CD8-positive, alpha-beta memory T cell (primary cell): ENCODE measurements around the gene WFDC11. TPM values are rescaled to one million over a fixed set of nuclear protein-coding genes. Genes with fewer than 3 reads are reported as not detected.
"Not testable (repeated sequence)": the region's sequence is repeated elsewhere in the genome, so short reads cannot be mapped to it uniquely, and the experiment has no call there.

Source experiments
- CTCF ChIA-PET: fragments of 350-600 bp; sonication (Branson Sonifier 250); formaldehyde crosslinking; loops from one replicate; lab custom pipeline; 2021; ENCODE audit warnings: antibody characterized with exemption; lab: Charles Lee
- POLR2A ChIA-PET: fragments of 350-600 bp; sonication (Branson Sonifier 250); formaldehyde crosslinking; loops from one replicate; lab custom pipeline; 2021; ENCODE audit warnings: antibody characterized with exemption; lab: Charles Lee
- DNase-seq, 5 donors: peaks; one replicate each; pipeline versions ENCODE4 v3.0.0 to v3.0.0-alpha.2; 2020 to 2022; ENCODE audit warnings: mixed read lengths in 1 of 5
- H3K27ac ChIP-seq: one replicate; pipeline ENCODE4 v1.7.0; 2013; ENCODE audit warnings: low read depth, mild to moderate bottlenecking, low read length, moderate library complexity
- H3K27me3 ChIP-seq: 2 replicates; pipeline ENCODE4 v1.7.0; 2013; ENCODE audit warnings: low read length, mild to moderate bottlenecking; ENCODE audit not compliant: insufficient read depth, poor library complexity, severe bottlenecking
- H3K36me3 ChIP-seq: 2 replicates; pipeline ENCODE4 v1.7.0; 2013; ENCODE audit warnings: mild to moderate bottlenecking, low read length, moderate library complexity; ENCODE audit not compliant: insufficient read depth
- H3K4me1 ChIP-seq: 2 replicates; pipeline ENCODE4 v1.7.0; 2013; ENCODE audit warnings: mild to moderate bottlenecking, low read length, moderate library complexity; ENCODE audit not compliant: insufficient read depth
- H3K4me3 ChIP-seq: 2 replicates; pipeline ENCODE4 v1.7.0; 2013; ENCODE audit warnings: mild to moderate bottlenecking, low read length
- H3K9me3 ChIP-seq: 2 replicates; pipeline ENCODE4 v1.7.0; 2013; ENCODE audit warnings: mild to moderate bottlenecking, low read length
- H3K27ac Mint-ChIP-seq, 8 donors: one replicate each; pipeline ENCODE4 v1.8.0; 2020 to 2021; ENCODE audit warnings: mixed read lengths in 8 of 8, mild to moderate bottlenecking in 6 of 8, inconsistent platforms in 3 of 8, moderate library complexity in 3 of 8
- H3K27me3 Mint-ChIP-seq, 2 donors: one replicate each; pipeline ENCODE4 v1.8.0; 2020 to 2021; ENCODE audit warnings: mixed read lengths in 2 of 2, mild to moderate bottlenecking in 1 of 2, moderate library complexity in 1 of 2
- H3K36me3 Mint-ChIP-seq, 3 donors: one replicate each; pipeline ENCODE4 v1.8.0; 2020 to 2021; ENCODE audit warnings: mixed read lengths in 3 of 3, inconsistent platforms in 1 of 3, mild to moderate bottlenecking in 1 of 3
- H3K4me1 Mint-ChIP-seq, 3 donors: one replicate each; pipeline ENCODE4 v1.8.0; 2020 to 2021; ENCODE audit warnings: mixed read lengths in 3 of 3, inconsistent platforms in 1 of 3, mild to moderate bottlenecking in 1 of 3
- H3K4me3 Mint-ChIP-seq, 7 donors: one replicate each; pipeline ENCODE4 v1.8.0; 2020 to 2021; ENCODE audit warnings: mixed read lengths in 7 of 7, mild to moderate bottlenecking in 6 of 7, moderate library complexity in 4 of 7, inconsistent platforms in 2 of 7
- H3K9me3 Mint-ChIP-seq, 5 donors: one replicate each; pipeline ENCODE4 v1.8.0; 2020 to 2022; ENCODE audit warnings: mixed read lengths in 5 of 5, mild to moderate bottlenecking in 3 of 5, moderate library complexity in 2 of 5, inconsistent platforms in 1 of 5
- polyA plus RNA-seq: library from polyadenylated mRNA; unstranded; fragments of 300-500 nt; fragmentation: Illumina TruSeq; gene quantifications from one replicate; pipeline ENCODE4 v1.2.3, GENCODE V29; 2021
- total RNA-seq, 2 experiments: library from RNA; stranded (reverse); gene quantifications; one replicate each; pipeline ENCODE4 v1.2.3, GENCODE V29; 2021

The WFDC11 gene
- total and polyA plus RNA-seq, 3 experiments from 2014 or later = not detected

DNA sequence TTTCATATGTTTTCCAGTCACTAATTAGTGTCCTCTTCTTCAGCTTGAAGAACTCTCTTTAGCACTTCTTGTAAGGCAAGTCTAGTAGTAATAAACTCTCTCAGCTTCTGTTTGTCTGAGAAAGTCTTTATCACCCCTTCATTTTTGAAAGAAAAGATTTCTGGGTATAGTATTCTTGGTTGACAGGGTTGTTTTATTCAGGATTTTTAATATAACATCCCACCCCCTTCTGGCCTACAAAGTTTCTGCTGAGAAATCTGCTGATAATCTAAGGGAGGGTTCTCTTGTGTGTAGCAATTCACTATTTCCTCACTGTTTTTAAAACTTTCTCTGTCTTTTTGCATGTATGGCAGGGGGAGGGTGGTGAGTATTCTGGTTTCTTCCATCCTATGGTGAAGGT is 9.6 kb upstream of the WFDC11 start:
- ChIA-PET CTCF (no interaction called here), POLR2A (no interaction called here)
- peaks cover 24 to 39% (median 36%) of the 10 kb centered on the region in 5 donors for H3K9me3 Mint-ChIP-seq

GRCh38 chr20:45672765-45673164 is 2.7 kb upstream of the WFDC11 start:
- no peaks in the 10 kb centered on the region for H3K36me3 Mint-ChIP-seq
- Histone ChIP-seq H3K27me3 (no peaks in the 10 kb centered on the region), H3K4me1 (no peaks in the 10 kb centered on the region), H3K36me3 (no peaks in the 10 kb centered on the region), H3K4me3 (no peak overlapping the region), H3K9me3 (no peaks in the 10 kb centered on the region), H3K27ac (no peak overlapping the region)
- no peak overlapping the region for H3K4me3 Mint-ChIP-seq
- no peaks in the 10 kb centered on the region for H3K4me1 Mint-ChIP-seq
- H3K27ac Mint-ChIP-seq = no peak overlapping the region
- POLR2A ChIA-PET = no interaction called here
- no peak for DNase-seq
- peaks cover 5 to 15% (median 13%) of the 10 kb centered on the region in 5 donors for H3K9me3 Mint-ChIP-seq
- H3K27me3 Mint-ChIP-seq = peaks cover 14 to 54% of the 10 kb centered on the region in 2 donors
- CTCF ChIA-PET = no interaction called here

More for the DNA sequence above, 9.6 kb upstream of the WFDC11 start:
- Histone ChIP-seq H3K27ac (no peak overlapping the region), H3K4me1 (no peaks in the 10 kb centered on the region), H3K27me3 (no peaks in the 10 kb centered on the region), H3K36me3 (no peaks in the 10 kb centered on the region), H3K9me3 (no peaks in the 10 kb centered on the region), H3K4me3 (no peak overlapping the region)
- no peak for DNase-seq
- H3K27ac Mint-ChIP-seq = no peak overlapping the region
- no peak overlapping the region for H3K4me3 Mint-ChIP-seq
- H3K4me1 Mint-ChIP-seq = no peaks in the 10 kb centered on the region
- H3K27me3 Mint-ChIP-seq = peaks cover 6 to 34% of the 10 kb centered on the region in 2 donors
- H3K36me3 Mint-ChIP-seq = peaks cover 0 to 6% (median 1%) of the 10 kb centered on the region in 3 donors

GRCh38 chr20:45657038-45657437 is 13.0 kb downstream of the WFDC11 start:
- POLR2A ChIA-PET, H3K4me1 ChIP-seq, H3K4me3 Mint-ChIP-seq, H3K4me3 ChIP-seq, H3K4me1 Mint-ChIP-seq, H3K27ac Mint-ChIP-seq, H3K27me3 ChIP-seq, H3K9me3 ChIP-seq, H3K9me3 Mint-ChIP-seq, H3K36me3 Mint-ChIP-seq, CTCF ChIA-PET, DNase-seq, H3K36me3 ChIP-seq, H3K27ac ChIP-seq: not testable (repeated sequence)
- H3K27me3 Mint-ChIP-seq = peaks cover 7 to 12% of the 10 kb centered on the region in 2 donors

- H3K4me3 Mint-ChIP-seq, H3K4me1 ChIP-seq, DNase-seq, POLR2A ChIA-PET, H3K36me3 ChIP-seq, H3K36me3 Mint-ChIP-seq, H3K9me3 ChIP-seq, CTCF ChIA-PET, H3K4me1 Mint-ChIP-seq, H3K4me3 ChIP-seq, H3K9me3 Mint-ChIP-seq, H3K27me3 ChIP-seq, H3K27ac ChIP-seq: not testable (repeated sequence)
- peaks cover 7 to 25% of the 10 kb centered on the region in 2 donors for H3K27me3 Mint-ChIP-seq
- H3K27ac Mint-ChIP-seq = peak overlapping the region in 1 of 8 donors; percentile 58
Measured at GRCh38 chr20:45651726-45652125, 18.3 kb downstream of the WFDC11 start.

GRCh38 chr20:45649312-45649863 is 20.7 kb downstream of the WFDC11 start:
- no peaks in the 10 kb centered on the region for H3K4me1 ChIP-seq
- ChIA-PET CTCF (no interaction called here), POLR2A (no interaction called here)
- Mint-ChIP-seq H3K36me3 (no peaks in the 10 kb centered on the region), H3K4me3 (no peak overlapping the region), H3K27ac (no peak overlapping the region), H3K4me1 (no peaks in the 10 kb centered on the region), H3K9me3 (no peaks in the 10 kb centered on the region), H3K27me3 (peaks cover 5 to 25% of the 10 kb centered on the region in 2 donors)
- H3K36me3 ChIP-seq = no peaks in the 10 kb centered on the region
- H3K27ac ChIP-seq = no peak overlapping the region
- no peaks in the 10 kb centered on the region for H3K27me3 ChIP-seq
- no peaks in the 10 kb centered on the region for H3K9me3 ChIP-seq
- H3K4me3 ChIP-seq = no peak overlapping the region
- no peak for DNase-seq

DNA sequence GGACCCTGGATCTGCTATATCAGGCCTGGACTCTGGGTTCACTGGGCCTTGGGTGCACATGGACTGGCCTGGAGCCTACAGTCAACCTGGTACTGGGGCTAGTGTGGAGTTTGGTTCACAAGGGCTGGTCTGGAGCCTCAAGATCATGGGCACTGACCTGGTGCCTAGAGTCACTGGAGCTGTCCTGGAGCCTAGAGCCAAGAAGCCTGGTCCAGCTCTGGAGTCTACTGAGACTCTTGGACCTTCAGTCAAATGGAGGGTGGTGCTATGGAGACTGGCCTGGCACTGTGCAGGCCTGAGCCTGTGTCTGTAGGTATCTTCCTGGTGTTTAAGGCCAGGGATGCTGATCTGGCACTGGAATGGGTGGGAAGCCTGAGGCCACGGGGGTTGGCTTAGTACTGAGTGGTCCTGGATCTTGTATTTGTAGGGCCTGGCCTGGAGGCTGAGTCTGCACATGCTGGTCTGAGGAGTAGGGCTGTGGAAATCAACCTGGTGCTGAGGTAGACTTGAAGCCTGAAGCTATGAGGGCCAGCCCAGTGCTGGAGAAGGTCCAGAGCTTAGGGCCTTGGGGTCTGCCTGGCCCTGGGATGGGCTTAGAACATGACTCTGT is 22.5 kb downstream of the WFDC11 start:
- no peak overlapping the region for H3K27ac ChIP-seq
- Mint-ChIP-seq H3K27me3 (peaks cover 4 to 21% of the 10 kb centered on the region in 2 donors), H3K9me3 (no peaks in the 10 kb centered on the region), H3K27ac (no peak overlapping the region), H3K36me3 (no peaks in the 10 kb centered on the region), H3K4me3 (no peak overlapping the region), H3K4me1 (no peaks in the 10 kb centered on the region)
- no peaks in the 10 kb centered on the region for H3K27me3 ChIP-seq
- POLR2A ChIA-PET = no interaction called here
- H3K4me1 ChIP-seq = no peaks in the 10 kb centered on the region
- DNase-seq = no peak
- H3K36me3 ChIP-seq = no peaks in the 10 kb centered on the region
- CTCF ChIA-PET = no interaction called here
- H3K4me3 ChIP-seq = no peak overlapping the region
- H3K9me3 ChIP-seq = no peaks in the 10 kb centered on the region

GRCh38 chr20:45646875-45647274 is 23.2 kb downstream of the WFDC11 start:
- H3K4me1 ChIP-seq = no peaks in the 10 kb centered on the region
- H3K36me3 ChIP-seq = no peaks in the 10 kb centered on the region
- ChIA-PET POLR2A (no interaction called here), CTCF (no interaction called here)
- no peak for DNase-seq
- no peak overlapping the region for H3K27ac ChIP-seq
- H3K4me3 ChIP-seq = no peak overlapping the region
- H3K36me3 Mint-ChIP-seq = no peaks in the 10 kb centered on the region
- no peak overlapping the region for H3K4me3 Mint-ChIP-seq
- H3K9me3 ChIP-seq = no peaks in the 10 kb centered on the region
- no peaks in the 10 kb centered on the region for H3K9me3 Mint-ChIP-seq
- H3K27me3 Mint-ChIP-seq = peaks cover 4 to 14% of the 10 kb centered on the region in 2 donors
- no peaks in the 10 kb centered on the region for H3K27me3 ChIP-seq
- no peaks in the 10 kb centered on the region for H3K4me1 Mint-ChIP-seq
- H3K27ac Mint-ChIP-seq = no peak overlapping the region

DNA sequence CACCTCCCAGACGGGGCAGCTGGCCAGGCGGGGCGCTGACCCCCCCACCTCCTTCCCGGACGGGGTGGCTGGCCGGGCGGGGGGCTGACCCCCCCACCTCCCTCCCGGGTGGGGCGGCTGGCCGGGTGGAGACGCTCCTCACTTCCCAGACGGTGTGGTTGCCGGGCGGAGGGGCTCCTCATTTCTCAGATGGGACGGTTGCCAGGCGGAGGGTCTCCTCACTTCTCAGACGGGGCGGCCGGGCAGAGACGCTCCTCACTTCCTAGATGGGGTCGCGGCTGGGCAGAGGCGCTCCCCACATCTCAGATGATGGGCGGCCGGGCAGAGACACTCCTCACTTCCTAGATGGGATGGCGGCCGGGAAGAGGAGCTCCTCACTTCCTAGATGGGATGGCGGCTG is 24.2 kb downstream of the WFDC11 start:
- H3K4me1 Mint-ChIP-seq, H3K9me3 Mint-ChIP-seq, H3K9me3 ChIP-seq, H3K4me3 ChIP-seq, H3K27me3 ChIP-seq, H3K4me1 ChIP-seq, POLR2A ChIA-PET, H3K36me3 Mint-ChIP-seq, H3K27me3 Mint-ChIP-seq, H3K36me3 ChIP-seq, H3K27ac Mint-ChIP-seq, CTCF ChIA-PET, DNase-seq, H3K27ac ChIP-seq, H3K4me3 Mint-ChIP-seq: not testable (repeated sequence)
